Measurements from ENCODE around the gene ALDH18A1.
"Not testable (repeated sequence)": the region's sequence is repeated elsewhere in the genome, so short reads cannot be mapped to it uniquely, and the experiment has no call there.

Gene ALDH18A1

DNA sequence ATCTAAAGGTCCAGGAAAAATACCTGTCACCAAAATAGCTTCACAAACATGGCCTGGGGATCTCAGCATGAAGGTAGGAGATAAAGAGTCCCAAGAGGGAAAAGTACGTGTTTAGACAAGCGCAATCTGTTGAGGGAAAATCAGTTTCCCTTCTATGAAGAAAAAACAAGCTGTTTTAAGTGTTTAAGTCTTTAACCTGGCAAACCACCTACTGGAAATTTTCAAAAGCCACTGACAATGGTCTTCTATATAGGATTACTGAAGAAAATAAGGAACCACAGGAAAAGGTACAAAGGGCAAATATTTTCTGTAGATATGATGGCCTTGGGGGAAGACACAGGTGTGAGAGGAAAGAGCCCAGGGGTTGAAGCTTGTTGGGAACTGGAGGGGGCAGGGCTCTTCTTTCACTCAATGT is 21.2 kb downstream of the ALDH18A1 start:
- TF ChIP-seq, protein P1, sequence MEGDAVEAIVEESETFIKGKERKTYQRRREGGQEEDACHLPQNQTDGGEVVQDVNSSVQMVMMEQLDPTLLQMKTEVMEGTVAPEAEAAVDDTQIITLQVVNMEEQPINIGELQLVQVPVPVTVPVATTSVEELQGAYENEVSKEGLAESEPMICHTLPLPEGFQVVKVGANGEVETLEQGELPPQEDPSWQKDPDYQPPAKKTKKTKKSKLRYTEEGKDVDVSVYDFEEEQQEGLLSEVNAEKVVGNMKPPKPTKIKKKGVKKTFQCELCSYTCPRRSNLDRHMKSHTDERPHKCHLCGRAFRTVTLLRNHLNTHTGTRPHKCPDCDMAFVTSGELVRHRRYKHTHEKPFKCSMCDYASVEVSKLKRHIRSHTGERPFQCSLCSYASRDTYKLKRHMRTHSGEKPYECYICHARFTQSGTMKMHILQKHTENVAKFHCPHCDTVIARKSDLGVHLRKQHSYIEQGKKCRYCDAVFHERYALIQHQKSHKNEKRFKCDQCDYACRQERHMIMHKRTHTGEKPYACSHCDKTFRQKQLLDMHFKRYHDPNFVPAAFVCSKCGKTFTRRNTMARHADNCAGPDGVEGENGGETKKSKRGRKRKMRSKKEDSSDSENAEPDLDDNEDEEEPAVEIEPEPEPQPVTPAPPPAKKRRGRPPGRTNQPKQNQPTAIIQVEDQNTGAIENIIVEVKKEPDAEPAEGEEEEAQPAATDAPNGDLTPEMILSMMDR (IDR thresholded peaks at IDR 0.05; ENCODE audit: borderline replicate concordance, insufficient read depth, low read depth, low read length): no peak

DNA sequence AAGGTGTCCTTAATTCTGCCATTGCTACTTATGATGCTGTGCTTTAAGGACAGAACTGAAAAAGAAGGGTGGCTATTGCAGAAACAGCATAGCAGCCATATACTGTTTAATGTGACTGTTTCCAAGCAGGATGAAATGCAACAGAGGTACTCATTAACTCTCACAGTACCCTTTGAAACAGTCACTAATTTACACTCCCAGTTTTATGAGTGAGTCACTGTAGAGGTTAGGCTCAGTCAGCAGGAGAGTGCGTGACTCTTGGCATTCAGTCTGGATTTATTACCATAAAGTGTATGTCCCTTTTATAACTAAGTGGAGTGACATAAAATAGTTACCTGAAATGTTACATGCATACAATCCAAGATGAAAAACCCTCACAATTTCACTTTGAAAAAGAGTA is 27.7 kb downstream of the ALDH18A1 start:
- no peak overlapping the region for H3K4me3 ChIP-seq (ENCODE audit: low read depth, low read length)
- TF ChIP-seq, protein P1 (IDR thresholded peaks at IDR 0.05; ENCODE audit: borderline replicate concordance, insufficient read depth, low read depth, low read length): no peak

More for the DNA sequence above, 21.2 kb downstream of the ALDH18A1 start:
- no peak overlapping the region for H3K4me3 ChIP-seq (ENCODE audit: low read depth, low read length)

DNA sequence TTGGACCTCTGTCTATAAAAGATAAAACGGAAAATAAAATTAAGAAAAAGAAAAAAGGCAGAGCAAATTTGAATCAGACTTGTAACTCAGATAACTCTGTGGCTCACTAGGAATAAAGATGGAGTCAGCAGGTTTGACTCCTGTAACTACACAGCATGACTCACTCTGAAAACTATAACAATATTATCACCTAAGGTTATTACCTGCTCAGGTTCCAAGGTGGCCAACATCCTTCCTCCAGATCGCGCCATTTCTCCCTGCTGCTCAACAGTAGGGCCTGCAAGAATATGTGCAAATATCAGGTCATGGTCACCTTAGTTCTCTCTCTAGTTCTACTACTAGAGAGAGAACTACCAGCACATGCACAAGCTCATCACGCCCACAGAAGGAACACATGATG is 30.0 kb downstream of the ALDH18A1 start:
- H3K4me3 ChIP-seq (ENCODE audit: low read depth, low read length): no peak overlapping the region
- TF ChIP-seq, protein P1 (IDR thresholded peaks at IDR 0.05; ENCODE audit: borderline replicate concordance, insufficient read depth, low read depth, low read length): no peak

DNA sequence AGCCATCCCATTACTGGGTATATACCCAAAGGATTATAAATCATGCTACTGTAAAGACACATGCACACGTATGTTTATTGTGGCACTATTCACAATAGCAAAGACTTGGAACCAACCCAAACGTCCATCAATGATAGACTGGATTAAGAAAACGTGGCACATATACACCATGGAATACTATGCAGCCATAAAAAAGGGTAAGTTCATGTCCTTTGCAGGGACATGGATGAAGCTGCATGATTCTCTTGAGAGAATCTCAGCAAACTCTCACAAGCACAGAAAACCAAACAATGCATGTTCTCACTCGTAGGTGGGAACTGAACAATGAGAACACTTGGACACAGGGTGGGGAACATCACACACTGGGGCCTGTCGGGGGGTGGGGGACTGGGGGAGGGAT is 36.1 kb downstream of the ALDH18A1 start:
- H3K4me3 ChIP-seq (ENCODE audit: low read depth, low read length): not testable (repeated sequence)

DNA sequence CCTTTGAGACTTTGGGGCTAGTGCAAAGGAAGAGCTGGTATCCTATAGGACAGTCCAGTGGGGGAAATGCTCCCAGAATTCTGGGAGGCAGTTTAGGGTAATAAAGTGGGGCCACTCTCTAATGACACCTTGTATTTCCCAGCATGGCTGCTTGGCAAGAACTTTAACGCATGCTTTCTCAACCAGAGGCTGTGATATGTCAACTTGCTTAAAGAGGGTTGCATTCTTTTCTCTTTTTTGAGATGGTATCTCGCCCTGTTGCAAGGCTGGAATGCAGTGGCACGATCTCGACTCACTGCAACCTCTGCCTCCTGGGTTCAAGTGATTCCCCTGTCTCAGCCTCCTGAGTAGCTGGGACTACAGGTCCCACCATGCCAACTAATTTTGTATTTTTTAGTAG is 38.4 kb downstream of the ALDH18A1 start:
- no peak overlapping the region for H3K4me3 ChIP-seq (ENCODE audit: low read depth, low read length)
- TF ChIP-seq, protein P1 (IDR thresholded peaks at IDR 0.05; ENCODE audit: borderline replicate concordance, insufficient read depth, low read depth, low read length): no peak

DNA sequence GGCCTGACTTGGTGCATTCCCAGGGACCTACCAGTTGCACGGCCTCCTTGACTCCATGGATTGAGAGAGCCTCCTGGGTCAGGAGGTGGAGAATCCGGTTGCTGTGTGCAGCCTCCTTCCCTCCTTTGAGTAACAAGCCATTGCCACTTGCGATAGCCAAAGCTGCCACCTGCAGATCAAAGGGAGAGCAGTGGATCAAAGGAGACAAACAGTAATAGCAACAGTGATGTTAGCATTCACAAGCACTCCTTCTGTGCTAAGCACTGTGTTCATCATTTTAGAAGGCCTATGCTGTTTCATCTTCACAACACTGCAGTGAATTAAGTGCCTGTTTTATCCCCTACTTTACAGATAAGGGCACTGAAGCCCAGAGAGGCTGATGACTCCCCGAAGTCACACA is 40.1 kb downstream of the ALDH18A1 start:
- no peak overlapping the region for H3K4me3 ChIP-seq (ENCODE audit: low read depth, low read length)
- TF ChIP-seq, protein P1 (IDR thresholded peaks at IDR 0.05; ENCODE audit: borderline replicate concordance, insufficient read depth, low read depth, low read length): no peak

DNA sequence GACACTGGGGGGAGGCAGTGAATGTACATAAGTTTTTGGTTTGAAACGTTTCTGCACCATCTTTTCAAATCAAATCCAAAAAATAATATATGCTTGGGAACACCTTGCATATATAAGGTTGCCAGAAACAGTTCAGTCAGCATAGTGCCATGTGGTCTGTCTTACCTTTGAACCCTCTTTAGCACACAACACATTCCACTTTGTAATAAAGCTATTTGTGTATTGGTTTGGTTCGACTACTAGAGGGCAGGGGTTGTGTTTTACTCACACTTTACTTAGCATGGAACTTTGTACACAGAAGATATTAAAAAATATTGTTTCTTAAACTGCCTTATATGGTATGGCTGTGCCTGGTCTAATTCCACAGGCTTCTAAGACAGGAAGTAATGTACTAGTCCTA is 43.2 kb downstream of the ALDH18A1 start:
- no peak overlapping the region for H3K4me3 ChIP-seq (ENCODE audit: low read depth, low read length)
- TF ChIP-seq, protein P1 (IDR thresholded peaks at IDR 0.05; ENCODE audit: borderline replicate concordance, insufficient read depth, low read depth, low read length): no peak

DNA sequence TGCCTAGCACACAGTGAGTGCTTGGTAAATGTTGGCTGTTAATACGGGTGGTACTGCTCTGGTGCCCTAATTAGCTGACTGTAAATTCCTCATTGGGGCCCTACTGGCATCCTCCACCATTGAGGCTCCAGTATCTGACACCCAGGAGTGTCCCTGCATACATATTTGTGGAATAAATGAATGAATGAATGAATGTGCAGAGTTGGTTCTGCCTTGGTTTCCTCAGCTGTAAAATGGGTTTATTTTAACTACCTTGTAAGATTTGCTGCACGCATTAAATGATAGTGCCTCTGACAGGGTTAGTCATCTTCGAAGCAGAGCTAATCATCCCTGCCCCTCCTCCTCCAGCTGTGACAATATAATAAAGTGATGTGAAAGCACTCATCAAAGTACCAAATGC is 45.8 kb downstream of the ALDH18A1 start:
- H3K4me3 ChIP-seq (ENCODE audit: low read depth, low read length): no peak overlapping the region
- TF ChIP-seq, protein P1 (IDR thresholded peaks at IDR 0.05; ENCODE audit: borderline replicate concordance, insufficient read depth, low read depth, low read length): no peak

Data from GM12875 (cell line).